Calu3 (cell line): ENCODE results near the gene GPRIN1. TPM values are rescaled to one million over a fixed set of nuclear protein-coding genes. Genes with fewer than 3 reads are reported as not detected.
"Not testable (repeated sequence)": the region's sequence is repeated elsewhere in the genome, so short reads cannot be mapped to it uniquely, and the experiment has no call there.

Source experiments
- BruUV-seq: library from RNA; stranded (reverse); fragments of 400-500 nt; replicated peaks from 2 replicates; lab custom pipeline; 2021; lab: Mats Ljungman, UMichigan
- CTCF ChIA-PET: fragments of 300-600 bp; sonication (Branson Sonifier 250); formaldehyde crosslinking; loops from one replicate; lab custom pipeline; 2022; ENCODE audit warnings: antibody characterized with exemption; lab: Charles Lee
- DNase-seq: peaks from one replicate; pipeline ENCODE4 v3.0.0; 2022
- H3K27ac Mint-ChIP-seq: one replicate; pipeline ENCODE4 v1.8.0; 2022; ENCODE audit warnings: mixed read lengths; ENCODE audit not compliant: unreplicated experiment
- H3K27me3 Mint-ChIP-seq: one replicate; pipeline ENCODE4 v1.8.0; 2022; ENCODE audit warnings: mixed read lengths; ENCODE audit not compliant: unreplicated experiment
- H3K36me3 Mint-ChIP-seq: one replicate; pipeline ENCODE4 v1.8.0; 2022; ENCODE audit warnings: mild to moderate bottlenecking, moderate library complexity, mixed read lengths; ENCODE audit not compliant: insufficient read depth, unreplicated experiment
- H3K4me1 Mint-ChIP-seq: one replicate; pipeline ENCODE4 v1.8.0; 2022; ENCODE audit warnings: mild to moderate bottlenecking, low read depth, mixed read lengths; ENCODE audit not compliant: unreplicated experiment
- H3K4me3 Mint-ChIP-seq: one replicate; pipeline ENCODE4 v1.8.0; 2022; ENCODE audit warnings: mild to moderate bottlenecking, low read depth, moderate library complexity, mixed read lengths; ENCODE audit not compliant: unreplicated experiment
- H3K9me3 Mint-ChIP-seq: one replicate; pipeline ENCODE4 v1.8.0; 2022; ENCODE audit warnings: low read depth, mixed read lengths; ENCODE audit not compliant: unreplicated experiment
- CTCF ChIP-seq: fragments of 200-600 bp; IDR thresholded peaks from one replicate; pipeline ENCODE4 v1.8.0; 2022; ENCODE audit warnings: antibody characterized with exemption; ENCODE audit not compliant: unreplicated experiment
- intact Hi-C: fragments of 100-400 bp; cut with micrococcal nuclease; formaldehyde crosslinking; loops from one replicate; pipeline ENCODE4 v1.10.0; 2022; ENCODE audit not compliant: unreplicated experiment
- total RNA-seq: library from RNA; stranded (reverse); gene quantifications from 2 replicates; pipeline ENCODE4 v1.2.3, GENCODE V29; 2022

GPRIN1 gene
- total RNA-seq, 1 experiment from 2014 or later = 12.6 TPM

- no TSS peak for BruUV-seq
- intact Hi-C loops = no loop called here
- no peak overlapping the region for H3K4me3 Mint-ChIP-seq
These were observed 17.4 kb downstream of the GPRIN1 start for GRCh38 chr5:176592573-176592972.

GRCh38 chr5:176591667-176592066 lies 18.3 kb downstream of the GPRIN1 start:
- H3K36me3 Mint-ChIP-seq, H3K4me1 Mint-ChIP-seq, BruUV-seq, DNase-seq, CTCF ChIA-PET, intact Hi-C loops, H3K9me3 Mint-ChIP-seq, H3K4me3 Mint-ChIP-seq, H3K27ac Mint-ChIP-seq, H3K27me3 Mint-ChIP-seq: not testable (repeated sequence)

More at GRCh38 chr5:176592573-176592972, 17.4 kb downstream of the GPRIN1 start:
- no peaks in the 10 kb centered on the region for H3K27me3 Mint-ChIP-seq
- CTCF ChIA-PET = no interaction called here
- no peaks in the 10 kb centered on the region for H3K4me1 Mint-ChIP-seq
- H3K27ac Mint-ChIP-seq = no peak overlapping the region
- no peak for DNase-seq
- no peak for TF ChIP-seq CTCF
- H3K9me3 Mint-ChIP-seq = peaks cover 5% of the 10 kb centered on the region
- no peaks in the 10 kb centered on the region for H3K36me3 Mint-ChIP-seq

GRCh38 chr5:176590035-176590717 lies 19.8 kb downstream of the GPRIN1 start:
- no peak for TF ChIP-seq CTCF
- no TSS peak for BruUV-seq
- no peaks in the 10 kb centered on the region for H3K27me3 Mint-ChIP-seq
- DNase-seq = no peak
- intact Hi-C loops = no loop called here
- H3K36me3 Mint-ChIP-seq = no peaks in the 10 kb centered on the region
- H3K4me3 Mint-ChIP-seq = no peak overlapping the region
- CTCF ChIA-PET = interaction anchor here (0.6 kb wide), 1 partner anchor 191 kb away, joined by 4 read pairs; no protein-coding TSS in a partner anchor
- peaks cover 5% of the 10 kb centered on the region for H3K9me3 Mint-ChIP-seq
- H3K4me1 Mint-ChIP-seq = no peaks in the 10 kb centered on the region
- no peak overlapping the region for H3K27ac Mint-ChIP-seq

- Mint-ChIP-seq H3K9me3 (peaks cover 5% of the 10 kb centered on the region), H3K4me3 (no peak overlapping the region), H3K27me3 (no peaks in the 10 kb centered on the region), H3K4me1 (no peaks in the 10 kb centered on the region), H3K36me3 (no peaks in the 10 kb centered on the region), H3K27ac (no peak overlapping the region)
- intact Hi-C loops = no loop called here
- no peak for DNase-seq
- TF ChIP-seq CTCF = no peak
- CTCF ChIA-PET = interaction anchor here (0.6 kb wide), 1 partner anchor 192 kb away, joined by 4 read pairs; no protein-coding TSS in a partner anchor
- BruUV-seq = no TSS peak
These were observed 20.8 kb downstream of the GPRIN1 start for GRCh38 chr5:176589039-176589769.
